Parathyroid adenoma (tissue), 2 donors: ENCODE data around the gene FAM78B.

ENCODE experiments used
- H2AFZ ChIP-seq: fragments of 300-600 bp; sonication (generic); one replicate; pipeline ENCODE4 v1.7.0; 2017; ENCODE audit warnings: antibody characterized with exemption, mild to moderate bottlenecking
- H3K27ac ChIP-seq: fragments of 300-600 bp; sonication (generic); one replicate; pipeline ENCODE4 v1.7.0; 2017
- H3K27me3 ChIP-seq: fragments of 300-600 bp; sonication (generic); one replicate; pipeline ENCODE4 v1.7.0; 2017; ENCODE audit warnings: low read length; ENCODE audit not compliant: control insufficient read depth, insufficient read depth
- H3K36me3 ChIP-seq: fragments of 300-600 bp; sonication (generic); one replicate; pipeline ENCODE4 v1.7.0; 2017; ENCODE audit warnings: low read length; ENCODE audit not compliant: control insufficient read depth, insufficient read depth
- H3K4me1 ChIP-seq: fragments of 300-600 bp; sonication (generic); one replicate; pipeline ENCODE4 v1.7.0; 2017; ENCODE audit warnings: control low read depth
- H3K4me2 ChIP-seq: fragments of 300-600 bp; sonication (generic); one replicate; pipeline ENCODE4 v1.7.0; 2017; ENCODE audit warnings: low read length
- H3K4me3 ChIP-seq: fragments of 300-600 bp; sonication (generic); one replicate; pipeline ENCODE4 v1.7.0; 2017; ENCODE audit warnings: low read depth, low read length
- H3K79me2 ChIP-seq: fragments of 300-600 bp; sonication (generic); one replicate; pipeline ENCODE4 v1.7.0; 2017; ENCODE audit warnings: control low read depth
- H3K9ac ChIP-seq: fragments of 300-600 bp; sonication (generic); one replicate; pipeline ENCODE4 v1.7.0; 2017; ENCODE audit warnings: mild to moderate bottlenecking
- H3K9me3 ChIP-seq: fragments of 300-600 bp; sonication (generic); one replicate; pipeline ENCODE4 v1.7.0; 2017; ENCODE audit warnings: low read length; ENCODE audit not compliant: control insufficient read depth
- TF ChIP-seq, protein P1 (sequence below): fragments of 300-600 bp; sonication (generic); IDR thresholded peaks from one replicate; pipeline ENCODE4 v1.7.0; 2017; ENCODE audit warnings: antibody characterized with exemption, mild to moderate bottlenecking
- donor health status: primary hyperparathyroidism.

Gene FAM78B

DNA sequence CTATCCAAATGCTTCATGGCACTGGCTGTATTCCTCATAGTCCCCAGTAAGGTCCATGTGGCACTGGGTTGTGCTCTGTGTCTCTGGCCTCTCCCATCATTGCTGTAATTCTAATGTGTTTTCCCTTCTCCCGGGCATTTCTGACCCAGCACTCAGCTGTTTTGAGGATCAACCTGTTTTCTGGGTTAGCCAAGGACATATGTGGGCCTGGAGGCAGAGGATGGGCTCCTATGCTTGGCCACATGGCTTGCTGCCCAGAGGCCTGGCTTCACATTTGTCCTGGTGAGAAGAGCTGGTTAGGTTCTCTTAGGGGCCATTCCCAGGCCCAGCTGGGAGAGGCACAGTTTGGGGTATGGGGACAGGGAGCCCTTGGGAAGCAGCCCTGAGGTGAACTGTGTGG is 103.1 kb downstream of the FAM78B start:
- Histone ChIP-seq H3K4me2 (no peak overlapping the region), H3K36me3 (no peaks in the 10 kb centered on the region), H3K79me2 (no peaks in the 10 kb centered on the region), H2AFZ (no peak overlapping the region), H3K27me3 (no peaks in the 10 kb centered on the region), H3K4me3 (no peak overlapping the region), H3K27ac (no peak overlapping the region), H3K9me3 (no peaks in the 10 kb centered on the region), H3K4me1 (peaks cover 15% of the 10 kb centered on the region), H3K9ac (no peak overlapping the region)
- TF ChIP-seq, protein P1, sequence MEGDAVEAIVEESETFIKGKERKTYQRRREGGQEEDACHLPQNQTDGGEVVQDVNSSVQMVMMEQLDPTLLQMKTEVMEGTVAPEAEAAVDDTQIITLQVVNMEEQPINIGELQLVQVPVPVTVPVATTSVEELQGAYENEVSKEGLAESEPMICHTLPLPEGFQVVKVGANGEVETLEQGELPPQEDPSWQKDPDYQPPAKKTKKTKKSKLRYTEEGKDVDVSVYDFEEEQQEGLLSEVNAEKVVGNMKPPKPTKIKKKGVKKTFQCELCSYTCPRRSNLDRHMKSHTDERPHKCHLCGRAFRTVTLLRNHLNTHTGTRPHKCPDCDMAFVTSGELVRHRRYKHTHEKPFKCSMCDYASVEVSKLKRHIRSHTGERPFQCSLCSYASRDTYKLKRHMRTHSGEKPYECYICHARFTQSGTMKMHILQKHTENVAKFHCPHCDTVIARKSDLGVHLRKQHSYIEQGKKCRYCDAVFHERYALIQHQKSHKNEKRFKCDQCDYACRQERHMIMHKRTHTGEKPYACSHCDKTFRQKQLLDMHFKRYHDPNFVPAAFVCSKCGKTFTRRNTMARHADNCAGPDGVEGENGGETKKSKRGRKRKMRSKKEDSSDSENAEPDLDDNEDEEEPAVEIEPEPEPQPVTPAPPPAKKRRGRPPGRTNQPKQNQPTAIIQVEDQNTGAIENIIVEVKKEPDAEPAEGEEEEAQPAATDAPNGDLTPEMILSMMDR: no peak

DNA sequence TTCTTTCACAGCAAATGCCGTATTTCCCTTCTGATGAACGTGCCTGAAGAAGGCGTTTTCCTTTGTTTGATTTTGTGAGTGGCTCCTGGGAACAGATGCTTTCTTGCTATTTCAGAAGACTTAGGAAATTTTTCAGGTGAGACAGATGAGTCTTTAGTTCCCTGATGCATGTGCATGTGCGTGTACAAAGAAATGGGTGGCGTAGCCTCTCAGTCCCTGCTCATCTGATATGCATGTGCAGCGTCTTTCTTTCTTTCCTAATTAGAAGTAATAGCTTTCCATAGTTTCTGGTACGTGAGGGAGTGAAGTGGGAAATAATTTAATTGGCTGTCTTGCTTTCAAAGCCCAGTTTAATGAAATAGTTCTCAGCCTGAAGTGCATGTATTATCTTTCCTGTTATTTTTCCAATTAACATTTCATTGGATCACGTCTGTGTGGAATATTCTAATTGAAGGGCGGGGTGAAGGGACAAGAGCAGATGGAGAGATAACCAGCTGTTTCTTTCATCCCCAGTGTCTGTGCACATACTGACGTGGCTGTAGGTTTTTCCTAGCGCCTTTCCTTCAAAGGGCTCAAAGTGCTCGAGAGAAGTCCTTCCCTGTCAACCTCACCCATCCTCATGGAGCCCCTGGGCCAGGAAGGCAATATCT is 104.3 kb downstream of the FAM78B start:
- Histone ChIP-seq H3K27me3 (no peaks in the 10 kb centered on the region), H3K4me1 (peaks cover 11% of the 10 kb centered on the region), H3K36me3 (no peaks in the 10 kb centered on the region), H2AFZ (no peak overlapping the region), H3K79me2 (no peaks in the 10 kb centered on the region), H3K4me2 (no peak overlapping the region), H3K4me3 (no peak overlapping the region), H3K9me3 (no peaks in the 10 kb centered on the region), H3K27ac (no peak overlapping the region), H3K9ac (no peak overlapping the region)
- TF ChIP-seq, protein P1: no peak

DNA sequence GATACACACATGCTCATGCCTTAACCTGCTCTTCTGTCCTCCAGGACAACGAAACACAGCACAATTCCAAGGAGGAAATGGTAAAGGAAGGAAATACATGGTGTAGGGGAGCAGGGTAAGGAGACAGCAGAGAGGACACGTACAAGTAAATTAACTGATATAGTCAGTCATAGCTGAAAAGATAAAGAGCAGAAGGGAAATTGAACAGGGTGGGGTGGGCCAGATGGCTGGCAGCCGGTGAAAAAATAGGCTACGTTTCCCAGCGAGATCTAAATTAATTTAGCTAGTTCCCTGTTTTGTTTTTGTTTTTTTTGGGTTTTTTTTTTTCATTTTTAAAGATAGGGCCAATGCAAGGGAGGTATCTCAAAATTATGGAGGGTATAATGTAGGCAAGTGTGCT is 109.2 kb downstream of the FAM78B start:
- Histone ChIP-seq H2AFZ (no peak overlapping the region), H3K36me3 (no peaks in the 10 kb centered on the region), H3K27me3 (no peaks in the 10 kb centered on the region), H3K9me3 (no peaks in the 10 kb centered on the region), H3K79me2 (no peaks in the 10 kb centered on the region), H3K4me1 (no peaks in the 10 kb centered on the region), H3K9ac (no peak overlapping the region), H3K27ac (no peak overlapping the region), H3K4me2 (no peak overlapping the region), H3K4me3 (no peak overlapping the region)
- TF ChIP-seq, protein P1: no peak

DNA sequence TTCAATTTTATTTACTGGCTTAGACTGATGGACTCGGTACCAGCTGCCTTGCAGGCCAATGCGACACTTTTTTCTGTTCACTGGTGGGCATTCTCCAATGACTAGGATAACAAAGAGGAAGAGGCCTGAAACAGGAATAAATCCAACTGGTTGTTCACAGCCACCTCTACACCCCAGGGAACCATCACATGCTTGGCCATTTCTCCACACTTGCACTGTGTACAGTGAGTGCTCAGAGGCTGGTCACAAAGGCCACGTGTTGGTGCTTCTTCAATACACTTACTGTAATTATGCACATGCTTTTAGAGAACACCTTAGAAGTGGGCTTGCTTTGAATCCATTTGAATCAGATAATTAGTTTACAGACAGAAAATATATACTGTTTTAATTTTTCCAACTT is 113.4 kb downstream of the FAM78B start:
- TF ChIP-seq, protein P1: no peak

More for the DNA sequence above, 113.4 kb downstream of the FAM78B start:
- Histone ChIP-seq H3K9ac (no peak overlapping the region), H3K27ac (no peak overlapping the region), H3K79me2 (no peaks in the 10 kb centered on the region), H3K27me3 (no peaks in the 10 kb centered on the region), H3K9me3 (no peaks in the 10 kb centered on the region), H2AFZ (no peak overlapping the region), H3K4me3 (no peak overlapping the region), H3K4me2 (no peak overlapping the region), H3K36me3 (no peaks in the 10 kb centered on the region), H3K4me1 (no peaks in the 10 kb centered on the region)
